ENCODE measurements around the gene CYB5D1. TPM values are rescaled to one million over a fixed set of nuclear protein-coding genes. Genes with fewer than 3 reads are reported as not detected.
"Not testable (repeated sequence)": the region's sequence is repeated elsewhere in the genome, so short reads cannot be mapped to it uniquely, and the experiment has no call there.

CYB5D1 gene, protein sequence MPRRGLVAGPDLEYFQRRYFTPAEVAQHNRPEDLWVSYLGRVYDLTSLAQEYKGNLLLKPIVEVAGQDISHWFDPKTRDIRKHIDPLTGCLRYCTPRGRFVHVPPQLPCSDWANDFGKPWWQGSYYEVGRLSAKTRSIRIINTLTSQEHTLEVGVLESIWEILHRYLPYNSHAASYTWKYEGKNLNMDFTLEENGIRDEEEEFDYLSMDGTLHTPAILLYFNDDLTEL
- total RNA-seq = 12.7 and 14.0 TPM in 2 replicates

GRCh38 chr17:7857713-7858521, at the start of gene CYB5D1:
Gene CYB5D1, plus strand, starts transcription at chr17:7858003. Its CDS starts 132 bp downstream, at chr17:7858135.
- intact Hi-C loops (cut with micrococcal nuclease) = loop anchor here (1.0 to 10.0 kb wide), 7 partner anchors 16 to 199 kb away; partner anchors contain the start of gene CNTROB
- no peak within 1 kb of the TSS for H3K4me3 Mint-ChIP-seq
- no peaks in the 10 kb centered on the region for H3K9me3 Mint-ChIP-seq
- peaks cover 48% of the 10 kb centered on the region for H3K36me3 Mint-ChIP-seq (ENCODE audit: low read depth)
- no peak within 1 kb of the TSS for H3K27ac Mint-ChIP-seq
- H3K4me1 Mint-ChIP-seq = peaks cover 18% of the 10 kb centered on the region
- DNase-seq = peak; percentile 97
- H3K27me3 Mint-ChIP-seq = no peaks in the 10 kb centered on the region

DNA sequence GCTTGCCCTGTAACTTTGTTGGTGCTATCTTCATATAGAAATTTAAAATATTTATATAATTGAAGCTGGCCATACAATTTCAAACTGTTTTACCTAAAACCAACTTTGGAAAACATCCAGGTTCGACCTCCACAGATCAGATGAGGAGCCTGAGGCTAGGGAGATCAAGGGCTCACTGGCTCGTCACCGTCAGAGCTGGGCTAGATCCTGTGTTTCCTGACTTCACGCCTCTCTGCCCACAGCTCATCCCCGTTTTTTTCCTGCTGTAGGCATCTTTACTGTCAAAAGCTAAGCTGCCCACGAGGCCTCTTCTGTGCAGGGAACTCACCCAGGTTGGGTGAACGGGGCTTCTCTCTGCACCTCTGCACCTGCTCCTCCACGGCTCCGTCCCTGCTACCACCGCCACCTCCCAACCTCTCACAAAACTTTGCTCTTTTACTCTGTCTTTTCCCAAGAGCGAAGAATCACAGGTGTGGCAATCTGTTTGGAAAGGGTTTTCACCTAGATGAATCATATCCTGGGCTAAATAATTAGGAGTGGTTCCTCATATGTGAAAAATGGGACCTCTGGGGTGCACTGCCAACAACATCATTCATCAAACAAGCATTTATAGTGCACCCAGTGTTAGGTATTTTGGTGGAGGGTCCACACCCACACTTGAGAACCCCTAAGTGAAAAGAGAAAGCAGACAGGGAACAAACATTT, 48.6 kb upstream of the CYB5D1 start:
- intact Hi-C loops (cut with micrococcal nuclease) = no loop called here
- H3K4me3 Mint-ChIP-seq = no peak overlapping the region
- no peak overlapping the region for H3K27ac Mint-ChIP-seq
- H3K27me3 Mint-ChIP-seq = peaks cover 10% of the 10 kb centered on the region
- H3K36me3 Mint-ChIP-seq (ENCODE audit: low read depth) = no peaks in the 10 kb centered on the region
- DNase-seq = no peak
- H3K9me3 Mint-ChIP-seq = no peaks in the 10 kb centered on the region
- H3K4me1 Mint-ChIP-seq = no peaks in the 10 kb centered on the region

- H3K4me3 Mint-ChIP-seq; intact Hi-C loops (cut with micrococcal nuclease); H3K9me3 Mint-ChIP-seq; DNase-seq; H3K36me3 Mint-ChIP-seq (ENCODE audit: low read depth); H3K27me3 Mint-ChIP-seq; H3K27ac Mint-ChIP-seq; H3K4me1 Mint-ChIP-seq: not testable (repeated sequence)
Observed at GRCh38 chr17:7809791-7810343, 47.9 kb upstream of the CYB5D1 start.

GRCh38 chr17:7811251-7811650, 46.6 kb upstream of the CYB5D1 start:
- no peaks in the 10 kb centered on the region for H3K36me3 Mint-ChIP-seq (ENCODE audit: low read depth)
- H3K27me3 Mint-ChIP-seq = peaks cover 7% of the 10 kb centered on the region
- DNase-seq = no peak
- H3K27ac Mint-ChIP-seq = no peak overlapping the region
- no peaks in the 10 kb centered on the region for H3K9me3 Mint-ChIP-seq
- H3K4me1 Mint-ChIP-seq = no peaks in the 10 kb centered on the region
- H3K4me3 Mint-ChIP-seq = no peak overlapping the region
- intact Hi-C loops (cut with micrococcal nuclease) = no loop called here

DNA sequence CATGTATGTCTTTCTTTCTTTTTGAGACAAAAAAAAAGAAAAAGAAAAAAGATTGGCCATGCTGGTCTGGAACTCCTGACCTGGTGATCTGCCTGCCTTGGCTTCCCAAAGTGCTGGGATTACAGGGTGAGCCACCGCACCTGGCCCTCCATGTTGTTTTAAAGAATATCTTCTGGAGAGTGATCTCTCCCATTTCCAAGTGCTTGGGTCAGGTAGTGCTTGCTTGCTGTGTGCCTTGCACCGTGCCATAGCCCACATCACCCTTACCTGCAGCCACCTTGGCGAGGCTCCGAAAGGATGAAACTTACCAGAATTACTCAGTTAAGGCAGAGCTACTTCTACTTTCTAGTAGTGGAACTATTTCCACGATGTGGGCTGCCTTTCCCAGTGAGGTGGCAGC, 42.8 kb upstream of the CYB5D1 start:
- intact Hi-C loops (cut with micrococcal nuclease) = no loop called here

GRCh38 chr17:7816926-7817642, 40.7 kb upstream of the CYB5D1 start:
- Mint-ChIP-seq H3K27ac (no peak overlapping the region), H3K36me3 (ENCODE audit: low read depth) (no peaks in the 10 kb centered on the region), H3K4me3 (no peak overlapping the region), H3K4me1 (no peaks in the 10 kb centered on the region), H3K9me3 (no peaks in the 10 kb centered on the region), H3K27me3 (peaks cover 2% of the 10 kb centered on the region)
- no peak for DNase-seq
- intact Hi-C loops (cut with micrococcal nuclease) = no loop called here

More for the DNA sequence above, 42.8 kb upstream of the CYB5D1 start:
- Mint-ChIP-seq H3K9me3 (no peaks in the 10 kb centered on the region), H3K4me1 (no peaks in the 10 kb centered on the region), H3K27ac (no peak overlapping the region), H3K27me3 (peaks cover 3% of the 10 kb centered on the region), H3K4me3 (no peak overlapping the region), H3K36me3 (ENCODE audit: low read depth) (no peaks in the 10 kb centered on the region)
- DNase-seq = no peak

- Mint-ChIP-seq H3K36me3 (ENCODE audit: low read depth) (no peaks in the 10 kb centered on the region), H3K27ac (no peak overlapping the region), H3K27me3 (peaks cover 2% of the 10 kb centered on the region), H3K4me1 (no peaks in the 10 kb centered on the region), H3K9me3 (no peaks in the 10 kb centered on the region), H3K4me3 (no peak overlapping the region)
- intact Hi-C loops (cut with micrococcal nuclease) = no loop called here
- DNase-seq = no peak
Observed at GRCh38 chr17:7817643-7817964, 40.2 kb upstream of the CYB5D1 start.

DNA sequence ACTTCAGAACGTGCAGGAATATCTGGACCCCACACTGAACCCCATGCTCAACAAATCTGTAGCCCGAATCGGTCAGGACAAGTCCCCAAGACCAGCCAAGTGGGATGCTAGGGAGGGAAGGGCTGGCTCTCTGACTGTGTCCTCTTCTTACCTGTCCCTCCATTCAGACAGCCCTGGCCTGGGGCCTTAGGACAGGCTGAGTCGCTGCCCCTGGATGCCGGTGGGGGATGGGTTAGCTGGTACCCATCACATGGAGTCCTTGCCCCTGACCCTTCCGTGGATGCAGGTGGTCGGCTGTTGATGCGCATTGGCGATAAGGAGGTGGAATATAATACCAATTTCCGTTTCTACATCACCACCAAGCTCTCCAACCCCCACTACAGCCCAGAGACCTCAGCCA, 39.8 kb upstream of the CYB5D1 start:
- intact Hi-C loops (cut with micrococcal nuclease) = no loop called here
- Mint-ChIP-seq H3K36me3 (ENCODE audit: low read depth) (no peaks in the 10 kb centered on the region), H3K27ac (no peak overlapping the region), H3K4me3 (no peak overlapping the region), H3K9me3 (no peaks in the 10 kb centered on the region), H3K27me3 (peaks cover 2% of the 10 kb centered on the region), H3K4me1 (no peaks in the 10 kb centered on the region)
- no peak for DNase-seq

DNA sequence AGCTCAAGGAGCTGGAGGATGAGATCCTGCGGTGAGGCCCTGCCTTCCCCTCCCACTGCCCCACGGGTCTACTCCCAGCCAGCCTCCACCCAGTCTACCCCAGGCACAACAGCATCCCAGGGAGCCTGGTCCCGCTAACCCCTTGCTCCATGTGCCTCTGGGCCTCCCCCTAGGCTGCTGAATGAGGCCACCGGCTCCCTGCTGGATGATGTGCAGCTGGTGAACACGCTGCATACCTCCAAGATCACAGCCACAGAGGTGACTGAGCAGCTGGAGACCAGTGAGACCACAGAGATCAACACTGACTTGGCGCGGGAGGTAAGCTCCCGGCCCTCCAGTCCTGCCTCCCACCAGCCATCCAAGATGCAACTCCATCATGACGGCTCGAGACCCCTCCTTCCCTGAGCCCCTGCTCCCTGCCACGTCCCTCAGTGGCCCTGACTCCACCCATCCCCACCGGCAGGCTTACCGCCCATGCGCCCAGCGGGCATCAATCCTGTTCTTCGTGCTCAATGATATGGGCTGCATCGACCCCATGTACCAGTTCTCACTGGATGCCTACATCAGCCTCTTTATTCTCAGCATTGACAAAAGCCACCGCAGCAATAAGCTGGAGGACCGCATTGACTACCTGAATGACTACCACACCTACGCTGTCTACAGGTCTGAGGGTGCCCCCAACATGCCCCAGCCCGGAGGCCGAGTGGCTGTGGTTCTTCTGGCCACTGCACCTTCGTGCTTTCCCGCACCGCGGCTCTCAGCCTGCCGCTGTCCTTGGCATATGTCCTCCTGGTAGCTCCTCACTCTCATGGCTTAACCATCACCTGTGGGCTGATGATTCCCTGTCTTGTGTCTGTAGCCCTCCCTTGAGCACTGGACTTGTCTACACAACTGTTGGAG, 38.8 kb upstream of the CYB5D1 start:
- Mint-ChIP-seq H3K4me1 (no peaks in the 10 kb centered on the region), H3K27ac (no peak overlapping the region), H3K4me3 (no peak overlapping the region), H3K9me3 (no peaks in the 10 kb centered on the region), H3K36me3 (ENCODE audit: low read depth) (no peaks in the 10 kb centered on the region), H3K27me3 (peaks cover 2% of the 10 kb centered on the region)
- intact Hi-C loops (cut with micrococcal nuclease) = no loop called here
- DNase-seq = no peak

GRCh38 chr17:7820231-7820630, 37.6 kb upstream of the CYB5D1 start:
- H3K9me3 Mint-ChIP-seq = no peaks in the 10 kb centered on the region
- intact Hi-C loops (cut with micrococcal nuclease) = no loop called here

GRCh38 chr17:7822126-7822525, 35.7 kb upstream of the CYB5D1 start:
- H3K4me3 Mint-ChIP-seq = no peak overlapping the region
- peaks cover 14% of the 10 kb centered on the region for H3K27me3 Mint-ChIP-seq
- H3K27ac Mint-ChIP-seq = no peak overlapping the region
- H3K9me3 Mint-ChIP-seq = no peaks in the 10 kb centered on the region
- peaks cover 7% of the 10 kb centered on the region for H3K4me1 Mint-ChIP-seq
- intact Hi-C loops (cut with micrococcal nuclease) = loop anchor here (1.0 to 2.0 kb wide), 3 partner anchors 29 to 167 kb away; no protein-coding TSS in a partner anchor
- no peaks in the 10 kb centered on the region for H3K36me3 Mint-ChIP-seq (ENCODE audit: low read depth)
- no peak for DNase-seq

More at GRCh38 chr17:7820231-7820630, 37.6 kb upstream of the CYB5D1 start:
- peaks cover 5% of the 10 kb centered on the region for H3K27me3 Mint-ChIP-seq
- DNase-seq = no peak
- H3K36me3 Mint-ChIP-seq (ENCODE audit: low read depth) = no peaks in the 10 kb centered on the region
- H3K4me1 Mint-ChIP-seq = peaks cover 3% of the 10 kb centered on the region
- no peak overlapping the region for H3K27ac Mint-ChIP-seq
- no peak overlapping the region for H3K4me3 Mint-ChIP-seq

DNA sequence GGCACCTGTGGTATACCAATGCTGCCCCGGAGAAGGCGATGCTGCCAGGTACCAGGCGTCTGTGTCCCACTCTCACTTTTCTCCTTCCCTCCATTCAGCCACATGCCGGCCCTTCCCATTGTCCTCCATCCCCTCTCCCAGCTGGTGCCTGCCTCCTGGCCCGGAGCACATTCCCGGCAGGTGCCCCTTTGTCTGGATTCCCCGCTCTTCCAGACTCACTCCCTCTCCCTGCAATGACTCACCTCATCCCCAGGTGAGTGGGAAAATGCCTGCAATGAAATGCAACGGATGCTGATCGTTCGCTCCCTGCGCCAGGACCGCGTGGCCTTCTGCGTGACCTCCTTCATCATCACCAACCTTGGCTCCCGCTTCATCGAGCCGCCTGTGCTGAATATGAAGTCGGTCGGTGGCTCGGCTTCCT, 34.2 kb upstream of the CYB5D1 start:
- no peak for DNase-seq
- Mint-ChIP-seq H3K27me3 (peaks cover 20% of the 10 kb centered on the region), H3K27ac (peak overlapping the region; percentile 12), H3K4me1 (peaks cover 7% of the 10 kb centered on the region), H3K36me3 (ENCODE audit: low read depth) (no peaks in the 10 kb centered on the region), H3K4me3 (no peak overlapping the region), H3K9me3 (no peaks in the 10 kb centered on the region)
- intact Hi-C loops (cut with micrococcal nuclease) = loop anchor here (2.0 kb wide), 1 partner anchor 165 kb away; no protein-coding TSS in a partner anchor
